Middle frontal gyrus (tissue), 1 donor: ENCODE data around the gene SAMD13.

Source experiments
- DNase-seq: peaks from one replicate; pipeline ENCODE4 v3.0.0-alpha.2; 2015; ENCODE audit warnings: low spot score; ENCODE audit errors: extremely low spot score

SAMD13 gene

GRCh38 chr1:84344286-84344685, 42.8 kb downstream of the SAMD13 start:
- DNase-seq = no peak

GRCh38 chr1:84345220-84345619, 43.7 kb downstream of the SAMD13 start:
- DNase-seq = no peak

- DNase-seq = no peak
Observed at GRCh38 chr1:84347271-84347931, 45.9 kb downstream of the SAMD13 start.

- DNase-seq = no peak
Observed at GRCh38 chr1:84347932-84348555, 46.5 kb downstream of the SAMD13 start.

- no peak for DNase-seq
Observed at GRCh38 chr1:84348759-84349158, 47.3 kb downstream of the SAMD13 start.

- no peak for DNase-seq
Observed at GRCh38 chr1:84350104-84350503, 48.6 kb downstream of the SAMD13 start.

- no peak for DNase-seq
Observed at GRCh38 chr1:84350550-84350949, 49.0 kb downstream of the SAMD13 start.

- DNase-seq = no peak
Observed at GRCh38 chr1:84352298-84353106, 51.0 kb downstream of the SAMD13 start.

- no peak for DNase-seq
Observed at GRCh38 chr1:84353695-84354094, 52.2 kb downstream of the SAMD13 start.

GRCh38 chr1:84355556-84355955, 54.0 kb downstream of the SAMD13 start:
- DNase-seq = no peak

GRCh38 chr1:84356881-84357280, 55.4 kb downstream of the SAMD13 start:
- no peak for DNase-seq

- no peak for DNase-seq
Observed at GRCh38 chr1:84358695-84359094, 57.2 kb downstream of the SAMD13 start.

GRCh38 chr1:84360316-84360715, 58.8 kb downstream of the SAMD13 start:
- DNase-seq = no peak

- no peak for DNase-seq
Observed at GRCh38 chr1:84361796-84362195, 60.3 kb downstream of the SAMD13 start.

GRCh38 chr1:84363019-84363418, 61.5 kb downstream of the SAMD13 start:
- no peak for DNase-seq

- DNase-seq = no peak
Observed at GRCh38 chr1:84363622-84364021, 62.1 kb downstream of the SAMD13 start.

GRCh38 chr1:84365225-84366221, 64.0 kb downstream of the SAMD13 start:
- no peak for DNase-seq

- DNase-seq = no peak
Observed at GRCh38 chr1:84366786-84367185, 65.3 kb downstream of the SAMD13 start.

- DNase-seq = no peak
Observed at GRCh38 chr1:84367219-84367618, 65.7 kb downstream of the SAMD13 start.

GRCh38 chr1:84368441-84368840, 66.9 kb downstream of the SAMD13 start:
- no peak for DNase-seq

- no peak for DNase-seq
Observed at GRCh38 chr1:84370266-84370665, 68.8 kb downstream of the SAMD13 start.
